Fibroblast of lung (primary cell): ENCODE data around the gene DENND1A. TPM values are rescaled to one million over a fixed set of nuclear protein-coding genes. Genes with fewer than 3 reads are reported as not detected.
"Not testable (repeated sequence)": the region's sequence is repeated elsewhere in the genome, so short reads cannot be mapped to it uniquely, and the experiment has no call there.

ENCODE experiments used
- DNase-seq, 2 donors: peaks; one replicate each; pipeline versions ENCODE4 v3.0.0 to v3.0.0-alpha.2; 2010; ENCODE audit warnings: low read depth in 2 of 2
- H2AFZ ChIP-seq: 2 replicates; pipeline ENCODE4 v1.5.1; 2012; ENCODE audit warnings: low read length, control low read depth, inconsistent platforms
- H3K27ac ChIP-seq: 2 replicates; pipeline ENCODE4 v1.5.1; 2011; ENCODE audit warnings: low read length, control low read depth; ENCODE audit not compliant: insufficient read depth
- H3K27me3 ChIP-seq: 2 replicates; pipeline ENCODE4 v1.5.1; 2011; ENCODE audit warnings: mild to moderate bottlenecking, low read length; ENCODE audit not compliant: control insufficient read depth, insufficient read depth
- H3K36me3 ChIP-seq: 2 replicates; pipeline ENCODE4 v1.5.1; 2011; ENCODE audit warnings: low read length; ENCODE audit not compliant: control insufficient read depth, insufficient read depth
- H3K4me1 ChIP-seq: 2 replicates; pipeline ENCODE4 v1.5.1; 2011; ENCODE audit warnings: low read length; ENCODE audit not compliant: control insufficient read depth, insufficient read depth; ENCODE audit errors: extremely low read depth
- H3K4me2 ChIP-seq: 2 replicates; pipeline ENCODE4 v1.5.1; 2011; ENCODE audit warnings: low read length, control low read depth; ENCODE audit not compliant: insufficient read depth; ENCODE audit errors: extremely low read depth
- H3K4me3 ChIP-seq, 4 experiments: fragments of 200-600 bp in 1 of 4; sonication (generic) in 1 of 4; replicated peaks in 1 of 4; 2 replicates each; pipeline ENCODE4 v1.5.1; 2011 to 2016; ENCODE audit warnings: low read length in 4 of 4, low read depth in 3 of 4, mild to moderate bottlenecking in 3 of 4, control low read depth in 2 of 4, inconsistent platforms in 1 of 4, mixed read lengths in 1 of 4; ENCODE audit not compliant: insufficient read depth in 1 of 4; ENCODE audit errors: control extremely low read depth in 1 of 4
- H3K79me2 ChIP-seq: 2 replicates; pipeline ENCODE4 v1.5.1; 2012; ENCODE audit warnings: mild to moderate bottlenecking, low read length, inconsistent platforms; ENCODE audit not compliant: control insufficient read depth, insufficient read depth
- H3K9ac ChIP-seq: 2 replicates; pipeline ENCODE4 v1.5.1; 2011; ENCODE audit warnings: mild to moderate bottlenecking, low read length, control low read depth; ENCODE audit not compliant: insufficient read depth
- H3K9me3 ChIP-seq: 2 replicates; pipeline ENCODE4 v1.5.1; 2012; ENCODE audit warnings: low read depth, low read length; ENCODE audit not compliant: control insufficient read depth, insufficient read depth
- H4K20me1 ChIP-seq: 2 replicates; pipeline ENCODE4 v1.5.1; 2011; ENCODE audit warnings: low read length; ENCODE audit not compliant: control insufficient read depth, insufficient read depth; ENCODE audit errors: extremely low read depth
- CTCF ChIP-seq, 2 donors: IDR thresholded peaks in 1 of 2; conservative IDR thresholded peaks in 1 of 2; 1 replicate in 1 of 2; 2 replicates in 1 of 2; pipeline ENCODE4 v1.5.1; 2011 to 2012; ENCODE audit warnings: low read length in 2 of 2, control low read depth in 1 of 2, inconsistent platforms in 1 of 2, low read depth in 1 of 2, mild to moderate bottlenecking in 1 of 2
- EZH2 ChIP-seq: IDR thresholded peaks from 2 replicates; pipeline ENCODE4 v1.5.1; 2012; ENCODE audit warnings: low read length, control low read depth, mild to moderate bottlenecking; ENCODE audit errors: missing control alignments
- polyA plus RNA-seq, 2 donors: library from polyadenylated mRNA; depleted of rRNA in 1 of 2; stranded (reverse) in 1 of 2; unstranded in 1 of 2; fragments of >200 nt; gene quantifications; 2 replicates each; pipeline ENCODE4 v1.2.1, GENCODE V29; 2011 to 2012; ENCODE audit warnings: missing spikeins in 1 of 2
- total RNA-seq: library from RNA; depleted of rRNA; stranded (reverse); fragments of >200 nt; gene quantifications from 2 replicates; pipeline ENCODE4 v1.2.1, GENCODE V29; 2014

DENND1A gene
- total and polyA plus RNA-seq, 2 donors (not counting 1 experiment from before 2014, with no cell fraction given): 13.0 to 18.3 TPM

GRCh38 chr9:123938401-123938800 is 8.5 kb upstream of the DENND1A start:
- Histone ChIP-seq H3K27ac (no peak overlapping the region), H3K9ac (no peak overlapping the region), H3K4me2 (no peak overlapping the region), H3K4me1 (peaks cover 2% of the 10 kb centered on the region), H4K20me1 (no peaks in the 10 kb centered on the region), H2AFZ (no peak overlapping the region), H3K9me3 (no peaks in the 10 kb centered on the region), H3K36me3 (no peaks in the 10 kb centered on the region), H3K27me3 (peaks cover 8% of the 10 kb centered on the region), H3K79me2 (no peaks in the 10 kb centered on the region), H3K4me3 (no peak overlapping the region)
- no peak for DNase-seq
- TF ChIP-seq CTCF (conservative IDR thresholded peaks at IDR 0.05 in 1 of 2, IDR thresholded peaks at IDR 0.05 in 1 of 2; ENCODE audit: low read depth in 1 of 2, low read length in 2 of 2): no peak
- no peak for TF ChIP-seq EZH2

GRCh38 chr9:123936575-123936974 is 6.6 kb upstream of the DENND1A start:
- H3K9me3 ChIP-seq, H2AFZ ChIP-seq, H3K9ac ChIP-seq, H3K27ac ChIP-seq, H3K4me3 ChIP-seq, H3K4me1 ChIP-seq, H3K4me2 ChIP-seq, H3K27me3 ChIP-seq, H3K36me3 ChIP-seq, H4K20me1 ChIP-seq, H3K79me2 ChIP-seq, DNase-seq: not testable (repeated sequence)

- Histone ChIP-seq H3K4me2 (no peak overlapping the region), H2AFZ (no peak overlapping the region), H4K20me1 (no peaks in the 10 kb centered on the region), H3K36me3 (no peaks in the 10 kb centered on the region), H3K9me3 (no peaks in the 10 kb centered on the region), H3K27me3 (peaks cover 3% of the 10 kb centered on the region), H3K27ac (no peak overlapping the region), H3K4me1 (peaks cover 2% of the 10 kb centered on the region), H3K4me3 (no peak overlapping the region), H3K9ac (no peak overlapping the region), H3K79me2 (peaks cover 4% of the 10 kb centered on the region)
- DNase-seq: peak; percentile 67 to 86
- TF ChIP-seq CTCF (conservative IDR thresholded peaks at IDR 0.05 in 1 of 2, IDR thresholded peaks at IDR 0.05 in 1 of 2; ENCODE audit: low read depth in 1 of 2, low read length in 2 of 2) (no peak), EZH2 (no peak)
These were observed 3.7 kb upstream of the DENND1A start for GRCh38 chr9:123933440-123934212.
